ENCODE results near the gene BMP5. TPM values are rescaled to one million over a fixed set of nuclear protein-coding genes. Genes with fewer than 3 reads are reported as not detected.

BMP5 gene
- total RNA-seq, 1 donor from 2014 or later, result 13.3 TPM

DNA sequence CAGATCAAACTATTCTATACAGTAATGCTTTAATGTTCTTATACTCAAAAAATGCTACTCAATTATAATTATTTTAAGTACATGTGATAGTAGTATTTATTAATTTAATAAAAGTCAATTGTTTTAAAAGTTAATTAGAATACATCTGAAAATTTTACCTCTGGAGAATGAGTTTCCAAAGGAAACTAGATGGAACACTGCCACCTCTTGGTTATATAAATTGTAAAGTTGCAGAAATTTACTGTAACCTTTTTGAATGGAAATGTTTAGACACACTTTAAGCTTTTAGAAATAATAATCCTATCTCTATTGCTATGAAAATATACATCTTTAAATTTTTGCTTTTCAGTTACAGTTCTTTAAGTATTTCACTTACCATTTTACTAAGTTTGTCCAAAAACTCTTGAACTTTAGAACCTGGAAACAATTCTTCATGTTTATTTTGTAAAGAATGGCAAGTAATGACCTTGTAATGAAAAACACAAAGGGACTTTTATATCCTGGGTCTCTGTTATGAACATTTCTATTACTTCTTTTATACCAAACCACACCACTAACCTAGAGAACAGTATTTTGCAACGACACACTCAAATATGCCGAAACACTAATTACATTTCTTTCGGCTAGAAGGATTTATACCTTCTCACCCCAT lies 10.9 kb upstream of the BMP5 start:
- ATAC-seq, result no peak

DNA sequence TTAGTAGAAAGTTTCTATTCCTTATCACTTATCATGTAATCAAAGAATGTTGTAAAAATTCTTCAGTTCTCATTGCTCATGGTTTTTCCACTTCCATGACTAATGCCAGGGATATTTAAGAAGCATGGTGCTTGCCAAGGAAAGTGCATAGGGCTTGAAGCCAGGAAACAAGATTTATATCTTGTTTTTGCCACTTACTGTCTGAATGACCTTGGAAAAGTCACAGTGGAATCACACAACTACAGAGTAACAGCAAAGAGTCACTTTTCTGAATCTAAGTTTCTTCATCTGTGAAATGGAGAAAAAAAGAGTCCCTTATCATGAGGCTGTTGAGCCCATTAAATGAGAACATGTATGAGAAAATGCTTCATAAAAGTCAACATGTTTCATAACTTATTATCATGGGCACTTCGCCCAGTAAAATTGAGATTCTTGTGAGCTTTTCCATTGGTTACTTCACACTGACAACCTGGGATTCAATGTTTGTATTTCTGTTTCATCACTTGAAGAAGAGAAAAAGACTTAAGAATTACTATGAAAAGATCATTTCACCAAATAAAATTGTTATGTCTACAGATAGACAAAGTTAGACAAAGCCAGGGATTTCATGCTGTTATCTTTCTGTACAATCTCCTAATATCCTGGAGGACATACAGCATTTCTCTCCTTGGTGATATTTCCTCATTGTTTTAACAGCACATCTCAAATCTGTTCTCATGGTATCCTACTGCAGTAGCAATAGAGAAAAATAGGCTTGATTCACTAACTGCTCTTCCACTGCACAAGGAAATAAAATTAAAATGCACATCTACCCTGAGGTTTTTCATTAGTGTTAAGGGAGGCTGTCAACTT lies 7.6 kb upstream of the BMP5 start:
- H3K27me3 ChIP-seq (ENCODE audit: low read depth), result no peaks in the 10 kb centered on the region
- peaks cover 7% of the 10 kb centered on the region for H3K4me1 ChIP-seq
- peak; percentile 13 to 66 for ATAC-seq
- intact Hi-C loops (cut with DNase I), result no loop called here
- no peak for DNase-seq
- no peak overlapping the region for H3K4me3 ChIP-seq
- TF ChIP-seq, protein P1, sequence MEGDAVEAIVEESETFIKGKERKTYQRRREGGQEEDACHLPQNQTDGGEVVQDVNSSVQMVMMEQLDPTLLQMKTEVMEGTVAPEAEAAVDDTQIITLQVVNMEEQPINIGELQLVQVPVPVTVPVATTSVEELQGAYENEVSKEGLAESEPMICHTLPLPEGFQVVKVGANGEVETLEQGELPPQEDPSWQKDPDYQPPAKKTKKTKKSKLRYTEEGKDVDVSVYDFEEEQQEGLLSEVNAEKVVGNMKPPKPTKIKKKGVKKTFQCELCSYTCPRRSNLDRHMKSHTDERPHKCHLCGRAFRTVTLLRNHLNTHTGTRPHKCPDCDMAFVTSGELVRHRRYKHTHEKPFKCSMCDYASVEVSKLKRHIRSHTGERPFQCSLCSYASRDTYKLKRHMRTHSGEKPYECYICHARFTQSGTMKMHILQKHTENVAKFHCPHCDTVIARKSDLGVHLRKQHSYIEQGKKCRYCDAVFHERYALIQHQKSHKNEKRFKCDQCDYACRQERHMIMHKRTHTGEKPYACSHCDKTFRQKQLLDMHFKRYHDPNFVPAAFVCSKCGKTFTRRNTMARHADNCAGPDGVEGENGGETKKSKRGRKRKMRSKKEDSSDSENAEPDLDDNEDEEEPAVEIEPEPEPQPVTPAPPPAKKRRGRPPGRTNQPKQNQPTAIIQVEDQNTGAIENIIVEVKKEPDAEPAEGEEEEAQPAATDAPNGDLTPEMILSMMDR (IDR thresholded peaks at IDR 0.05), result no peak
- H3K9me3 ChIP-seq, result no peaks in the 10 kb centered on the region
- H3K27ac ChIP-seq, result no peak overlapping the region
- H3K36me3 ChIP-seq, result no peaks in the 10 kb centered on the region

More for the DNA sequence above, 10.9 kb upstream of the BMP5 start:
- Histone ChIP-seq H3K27ac (no peak overlapping the region), H3K4me1 (peaks cover 7% of the 10 kb centered on the region), H3K36me3 (no peaks in the 10 kb centered on the region), H3K9me3 (no peaks in the 10 kb centered on the region), H3K4me3 (no peak overlapping the region), H3K27me3 (ENCODE audit: low read depth) (no peaks in the 10 kb centered on the region)
- TF ChIP-seq, protein P1 (IDR thresholded peaks at IDR 0.05), result peak; percentile 25
- DNase-seq, result no peak
- intact Hi-C loops (cut with DNase I), result no loop called here

GRCh38 chr6:55877283-55877682 lies 1.9 kb upstream of the BMP5 start:
- ATAC-seq (no peak), DNase-seq (no peak)
- Histone ChIP-seq H3K27me3 (ENCODE audit: low read depth) (no peaks in the 10 kb centered on the region), H3K9me3 (no peaks in the 10 kb centered on the region), H3K4me1 (peaks cover 1% of the 10 kb centered on the region), H3K4me3 (no peak overlapping the region), H3K36me3 (no peaks in the 10 kb centered on the region), H3K27ac (no peak overlapping the region)
- TF ChIP-seq, protein P1 (IDR thresholded peaks at IDR 0.05), result no peak
- intact Hi-C loops (cut with DNase I), result no loop called here

GRCh38 chr6:55874316-55874715 lies 1.1 kb downstream of the BMP5 start:
- ATAC-seq, result no peak
- no peak for DNase-seq
- peak overlapping the region; percentile 12 for H3K27ac ChIP-seq
- intact Hi-C loops (cut with DNase I), result no loop called here
- TF ChIP-seq, protein P1 (IDR thresholded peaks at IDR 0.05), result no peak
- peak overlapping the region; percentile 37 for H3K4me3 ChIP-seq
- H3K4me1 ChIP-seq, result no peaks in the 10 kb centered on the region
- H3K27me3 ChIP-seq (ENCODE audit: low read depth), result no peaks in the 10 kb centered on the region
- no peaks in the 10 kb centered on the region for H3K9me3 ChIP-seq
- no peaks in the 10 kb centered on the region for H3K36me3 ChIP-seq

DNA sequence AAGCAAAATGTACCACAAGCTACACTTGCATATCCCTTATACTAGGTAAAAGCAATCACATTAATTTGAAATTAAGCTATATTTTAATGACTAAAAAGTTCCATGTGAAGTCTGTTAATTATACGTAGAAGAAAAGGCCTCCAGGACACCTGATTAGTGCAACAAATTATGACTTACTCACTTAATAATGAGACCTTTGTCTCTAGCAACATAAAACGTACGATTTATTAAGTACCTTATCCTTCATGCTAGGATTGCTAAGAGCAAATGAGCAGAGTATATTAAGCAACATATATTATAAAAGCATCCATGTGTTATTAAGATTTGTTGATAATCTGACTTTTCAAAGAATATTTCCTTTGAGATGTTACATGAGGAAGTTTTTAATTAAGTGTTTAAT lies 2.5 kb downstream of the BMP5 start:
- Histone ChIP-seq H3K9me3 (no peaks in the 10 kb centered on the region), H3K27me3 (ENCODE audit: low read depth) (no peaks in the 10 kb centered on the region), H3K4me1 (no peaks in the 10 kb centered on the region), H3K4me3 (peak overlapping the region; percentile 37), H3K36me3 (no peaks in the 10 kb centered on the region), H3K27ac (no peak overlapping the region)
- no peak for ATAC-seq
- no peak for DNase-seq
- intact Hi-C loops (cut with DNase I), result no loop called here
- TF ChIP-seq, protein P1 (IDR thresholded peaks at IDR 0.05), result no peak

Measured in lower lobe of right lung (tissue), 2 donors.